Measurements from ENCODE around the gene G6PC3.
"Not testable (repeated sequence)": the region's sequence is repeated elsewhere in the genome, so short reads cannot be mapped to it uniquely, and the experiment has no call there.

The G6PC3 gene

DNA sequence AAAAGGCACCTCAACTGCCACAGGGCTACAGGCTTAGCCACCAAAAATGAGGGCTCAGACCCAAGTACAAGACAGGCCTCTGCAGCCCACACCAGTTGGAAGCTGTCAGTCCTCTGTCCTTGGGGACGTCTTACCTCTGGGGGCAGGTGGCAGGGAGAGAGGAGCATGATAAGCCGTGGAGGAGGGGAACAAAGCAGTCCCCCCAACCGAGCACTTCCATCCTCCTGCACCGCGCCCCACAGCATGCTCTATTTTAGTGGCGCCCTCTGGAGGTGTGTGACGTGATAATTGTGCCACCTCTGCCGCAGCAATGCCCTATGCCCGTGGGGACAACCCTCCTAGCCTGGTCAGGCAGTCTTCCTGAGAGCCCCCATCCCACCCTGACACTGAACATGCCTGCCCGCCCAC is 13.6 kb downstream of the G6PC3 start:
- peak; percentile 22 for DNase-seq

DNA sequence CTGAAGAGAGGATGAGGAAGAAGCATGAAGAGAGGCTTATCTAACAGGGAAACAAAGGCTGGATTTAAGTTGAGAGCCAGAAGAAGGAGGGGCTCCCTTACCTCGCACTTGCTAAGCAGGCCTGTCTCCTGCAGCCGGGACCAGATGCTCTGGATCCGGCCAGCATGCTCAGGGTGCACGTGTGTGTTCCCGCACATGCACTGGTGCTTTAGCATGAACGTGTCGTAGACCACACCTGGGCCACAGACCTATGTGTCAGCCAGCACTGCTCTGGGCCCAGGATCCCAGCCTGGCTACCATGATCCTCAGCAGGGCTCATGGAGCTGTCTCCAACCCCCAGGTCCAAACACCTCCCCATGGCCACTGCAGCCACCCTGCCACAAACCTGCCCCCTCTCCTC is 14.4 kb downstream of the G6PC3 start:
- no peak for DNase-seq

DNA sequence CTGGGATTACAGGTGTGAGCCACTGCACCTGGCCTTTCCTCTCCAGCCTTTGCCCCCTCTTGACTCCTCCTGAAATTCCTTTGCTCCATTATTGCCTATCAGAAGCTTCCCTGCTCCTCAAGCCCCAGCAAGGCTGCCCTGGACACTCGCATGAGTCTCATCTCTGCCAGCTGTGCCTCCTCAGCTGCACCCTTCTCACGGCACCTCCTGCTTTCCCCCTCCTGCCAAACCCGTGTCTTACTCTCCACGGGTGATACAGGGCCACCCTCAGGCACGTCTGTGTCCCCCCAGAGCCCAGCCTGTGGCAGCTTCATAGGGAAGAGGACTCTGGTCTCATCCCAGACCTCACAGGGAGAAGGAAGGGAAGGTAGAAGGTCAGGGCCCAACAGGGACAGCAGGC is 15.4 kb downstream of the G6PC3 start:
- no peak for DNase-seq

DNA sequence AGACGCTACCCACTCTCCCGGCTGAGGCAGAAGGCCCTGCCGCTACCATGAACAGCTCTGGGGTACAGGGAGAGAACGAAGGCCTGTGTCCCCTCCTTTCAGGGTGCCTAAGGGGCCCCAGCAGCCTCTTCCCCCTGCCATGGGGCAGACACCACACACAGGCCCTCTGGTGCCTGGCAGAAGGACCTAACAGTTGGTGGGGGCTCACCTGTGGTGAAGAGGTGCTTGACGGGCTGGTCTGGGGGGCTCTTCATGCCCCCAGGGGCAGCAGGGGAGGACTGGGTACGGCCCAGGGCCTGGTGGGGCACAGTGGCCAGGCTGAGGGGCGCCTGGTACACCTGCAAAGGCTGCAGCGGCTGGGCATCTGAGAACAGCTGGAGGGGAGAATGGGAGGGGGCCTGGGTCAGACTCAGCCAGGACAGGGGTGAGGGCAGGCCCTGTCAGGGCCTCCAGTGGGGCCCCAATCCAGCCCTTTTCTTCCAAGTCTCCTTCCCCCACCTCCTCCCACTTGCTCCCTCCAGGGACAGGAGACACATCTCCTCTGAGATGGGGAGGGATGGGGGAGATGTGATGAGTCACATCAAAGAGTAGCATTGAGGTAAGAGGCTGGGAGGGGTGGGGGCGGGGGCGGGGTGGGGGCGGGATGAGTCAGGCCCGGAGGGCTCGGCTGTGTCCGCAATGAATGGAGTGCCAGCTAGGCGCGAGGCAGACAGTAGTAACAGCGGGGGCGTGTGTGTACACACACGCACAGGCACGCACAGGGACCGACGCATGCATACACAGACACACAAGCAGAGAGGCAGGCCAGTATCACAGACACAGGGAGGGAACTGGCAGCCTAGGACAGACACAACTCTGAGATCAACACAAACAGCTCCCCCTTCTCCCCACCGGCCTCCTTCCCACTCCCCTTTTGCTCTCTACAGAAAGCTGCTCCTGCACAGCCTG is 16.1 kb downstream of the G6PC3 start:
- DNase-seq = no peak

DNA sequence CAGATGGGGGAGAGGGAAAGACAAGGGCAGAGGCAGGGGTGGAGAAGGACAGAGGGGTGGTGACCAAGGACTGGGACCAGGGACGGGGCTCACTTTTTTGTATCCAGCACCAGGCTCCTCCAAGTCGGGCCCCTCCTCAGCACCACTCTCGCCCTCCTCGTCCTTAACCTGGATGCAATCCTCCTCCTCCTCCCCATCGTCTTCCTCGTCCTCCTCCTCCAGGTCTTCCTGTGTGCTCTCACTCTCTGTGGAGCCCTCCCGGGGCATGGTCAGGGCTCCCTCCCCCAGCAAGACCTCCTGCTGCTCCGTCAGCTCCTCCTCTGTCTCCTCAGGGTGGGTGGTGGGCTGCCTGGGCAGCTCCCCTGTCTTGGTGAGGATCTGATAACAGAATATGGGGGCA is 16.8 kb downstream of the G6PC3 start:
- DNase-seq = no peak

DNA sequence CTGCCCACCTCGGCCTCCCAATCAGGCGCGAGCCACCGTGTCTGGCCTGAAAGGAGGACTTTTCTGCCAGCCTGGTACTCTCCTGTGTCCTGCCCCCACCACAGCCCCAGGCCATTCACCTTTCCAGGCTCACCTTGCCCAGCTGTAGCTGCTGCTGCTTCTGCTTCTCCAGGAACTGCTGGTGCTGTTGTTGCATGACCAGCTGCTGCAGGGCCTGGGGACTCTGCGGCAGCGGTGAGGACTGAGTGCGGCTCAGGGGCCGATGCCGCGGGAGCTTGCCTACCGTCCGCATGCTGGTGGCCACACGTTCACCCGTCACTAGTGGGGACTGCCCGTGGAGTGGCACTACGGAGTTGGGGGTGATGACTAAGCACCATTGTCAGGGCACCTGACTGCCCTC is 17.7 kb downstream of the G6PC3 start:
- no peak for DNase-seq

DNA sequence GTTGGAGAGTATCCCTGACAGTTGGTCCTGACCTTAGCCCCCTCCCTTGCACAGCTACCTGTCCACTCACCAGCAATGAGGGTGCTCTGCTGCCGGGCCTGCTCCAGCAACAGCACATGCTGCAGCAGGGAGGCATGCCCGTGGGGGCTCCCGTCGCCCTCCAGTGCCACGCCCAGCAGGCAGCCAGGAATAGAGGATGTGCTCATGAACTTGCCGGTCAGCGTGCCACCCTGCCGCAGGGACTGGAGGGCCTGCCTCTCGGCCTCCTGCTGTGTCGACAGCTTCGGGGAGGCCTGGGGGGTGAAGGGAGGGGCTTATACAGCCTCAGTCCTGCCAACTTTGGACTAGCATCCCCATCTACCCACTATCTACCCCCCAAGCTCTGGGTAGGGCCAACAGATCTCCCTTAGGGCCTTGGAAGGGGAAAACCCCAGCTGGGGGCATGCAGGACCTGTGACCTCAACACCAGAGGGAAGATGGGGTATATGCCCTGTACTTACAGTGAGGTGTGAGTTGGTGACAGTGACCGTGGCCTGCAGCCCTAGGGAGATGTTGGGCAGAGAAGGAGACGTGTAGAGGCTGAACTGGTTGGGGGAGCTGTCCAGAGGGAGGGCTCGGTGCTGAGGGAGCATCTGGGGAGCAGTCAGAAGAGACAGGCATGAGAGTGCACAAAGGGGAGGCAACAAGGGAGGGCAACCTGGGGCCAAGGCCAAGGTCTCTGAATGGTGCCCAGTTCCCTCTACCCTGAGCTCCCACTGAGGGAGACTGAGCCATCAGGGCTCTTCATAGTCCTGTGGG is 20.9 kb downstream of the G6PC3 start:
- DNase-seq = no peak

DNA sequence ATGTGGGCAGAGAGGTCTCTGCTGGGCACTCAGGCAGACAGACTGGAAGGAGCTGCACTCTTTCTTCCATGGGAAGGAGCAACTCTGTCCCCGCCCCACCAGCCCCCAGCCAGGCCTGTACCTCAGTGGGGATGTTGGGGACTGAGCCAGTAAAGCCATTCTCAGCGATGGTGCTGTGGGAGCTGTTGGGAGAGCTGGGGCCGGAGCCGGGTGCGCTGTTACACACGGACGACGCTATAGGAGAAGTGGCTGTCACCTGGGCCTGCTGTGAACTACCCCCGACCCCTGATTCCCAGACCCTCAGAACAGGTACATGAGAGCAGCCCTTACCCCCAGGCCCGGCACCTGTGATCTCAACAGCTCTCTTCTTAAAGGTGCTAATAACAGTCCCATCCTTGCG is 21.5 kb downstream of the G6PC3 start:
- DNase-seq = no peak

DNA sequence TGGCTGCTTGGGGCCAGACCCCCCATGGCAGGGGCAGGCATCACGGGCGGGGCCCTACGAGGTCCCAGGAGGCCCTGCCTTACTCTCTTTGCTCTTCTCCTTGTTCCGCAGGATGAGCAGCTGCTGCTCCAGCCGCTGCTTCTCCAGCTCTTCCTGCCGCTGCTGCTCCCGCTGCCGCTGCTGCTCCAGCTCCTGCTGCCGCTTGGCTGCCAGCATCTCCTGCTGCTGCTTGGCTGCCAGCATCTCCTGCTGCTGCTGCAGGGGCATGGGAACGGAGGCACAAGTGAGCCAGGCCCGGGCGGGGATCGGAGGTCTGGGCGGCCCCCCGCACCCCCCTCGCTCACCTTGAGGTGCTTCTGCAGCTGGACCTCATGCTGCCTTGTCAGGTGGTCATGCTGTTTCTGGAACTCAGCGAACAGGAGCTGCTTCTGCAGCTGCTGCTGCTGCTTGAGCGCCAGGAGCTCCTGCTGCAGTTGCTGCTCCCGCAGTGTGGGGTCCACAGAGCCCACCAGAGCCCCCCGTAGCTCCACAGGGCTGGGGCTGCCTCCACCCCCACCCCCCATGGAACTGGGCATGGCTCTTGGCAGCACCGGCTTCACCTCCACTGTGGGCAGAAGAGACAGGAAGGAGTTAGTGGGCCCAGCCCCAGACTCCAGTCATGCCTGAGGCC is 22.8 kb downstream of the G6PC3 start:
- DNase-seq = no peak

DNA sequence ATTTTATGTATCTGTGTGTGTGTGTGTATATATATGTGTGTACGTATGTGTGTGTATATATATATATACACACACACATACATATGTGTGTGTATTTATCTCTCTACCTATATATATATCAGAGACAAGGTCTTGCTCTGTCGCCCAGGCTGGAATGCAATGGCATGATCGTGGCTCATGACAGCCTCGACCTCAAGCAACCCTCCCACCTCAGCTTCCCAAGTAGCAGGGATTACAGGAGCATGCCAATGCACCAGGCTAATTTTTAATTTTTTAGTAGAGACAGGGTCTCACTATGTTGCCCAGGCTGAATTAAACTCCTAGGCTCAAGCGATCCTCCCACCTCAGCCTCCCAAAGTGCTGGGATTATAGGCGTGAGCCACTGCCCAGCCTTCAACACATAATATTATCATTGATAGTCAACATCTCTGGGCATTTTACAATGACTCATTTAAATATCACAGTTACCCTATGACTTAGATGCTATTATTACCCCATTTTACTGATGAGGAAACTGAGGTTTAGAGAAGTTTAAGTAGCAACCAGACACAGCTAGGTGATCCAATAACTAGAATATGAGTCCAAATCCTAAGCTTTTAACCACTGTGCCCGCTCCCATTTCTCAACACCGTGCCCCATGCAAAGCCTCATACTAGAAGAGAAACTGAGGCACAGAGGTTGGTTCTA is 24.3 kb downstream of the G6PC3 start:
- no peak for DNase-seq

DNA sequence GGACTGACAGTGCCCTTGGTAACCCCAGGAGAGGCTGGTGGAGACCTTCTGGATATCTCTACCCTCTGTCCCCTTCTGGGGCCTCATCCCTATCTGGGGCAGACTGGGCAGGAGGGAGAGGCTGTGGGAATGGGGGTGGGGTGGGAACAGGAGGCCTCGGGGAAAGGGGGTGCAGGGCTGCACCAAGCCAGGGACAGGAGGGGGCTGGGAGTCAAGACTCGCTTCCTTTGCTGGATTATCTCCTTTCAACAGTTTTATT is 24.8 kb downstream of the G6PC3 start:
- DNase-seq = no peak

DNA sequence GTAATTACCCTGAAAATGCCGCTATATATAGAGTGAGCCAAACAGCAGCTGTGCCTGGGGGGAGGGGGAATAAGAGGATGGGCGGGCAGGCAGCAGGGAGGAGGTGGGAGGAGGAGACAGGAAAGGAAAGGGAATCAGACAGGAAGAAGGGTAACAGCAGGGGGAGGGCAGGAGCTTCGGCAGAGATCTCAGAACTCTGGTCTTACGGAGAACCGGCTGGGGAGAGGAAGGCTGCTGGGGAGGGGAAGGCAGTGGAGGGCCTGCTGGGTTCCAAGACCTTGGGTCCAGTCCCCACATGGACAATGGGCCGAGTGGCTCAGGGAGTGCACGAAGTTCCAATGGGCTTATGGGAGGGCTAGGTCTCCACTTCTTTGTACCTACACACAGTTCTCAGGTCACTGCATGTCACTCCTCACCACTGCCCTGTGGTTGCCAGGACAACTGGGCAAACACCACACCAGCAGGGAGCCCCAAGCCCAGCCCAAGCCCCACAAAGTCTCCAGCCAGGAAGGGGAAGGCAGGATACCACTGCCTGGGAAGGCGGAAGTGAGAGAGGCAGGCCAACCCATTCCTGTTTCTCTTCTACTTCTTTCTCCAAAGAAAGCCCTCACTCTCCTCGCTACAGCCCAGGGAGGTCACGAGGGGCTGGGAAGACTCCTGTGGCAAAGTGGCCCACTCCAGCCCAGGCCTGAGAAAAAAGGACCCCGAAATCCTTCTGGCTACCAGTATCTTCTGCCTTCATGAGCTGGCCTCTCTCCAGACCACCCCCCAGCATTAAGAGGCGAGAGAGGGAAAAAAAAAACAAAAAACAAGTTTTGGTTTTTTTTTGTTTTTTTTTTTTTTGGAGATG is 25.3 kb downstream of the G6PC3 start:
- DNase-seq = peak; percentile 17

DNA sequence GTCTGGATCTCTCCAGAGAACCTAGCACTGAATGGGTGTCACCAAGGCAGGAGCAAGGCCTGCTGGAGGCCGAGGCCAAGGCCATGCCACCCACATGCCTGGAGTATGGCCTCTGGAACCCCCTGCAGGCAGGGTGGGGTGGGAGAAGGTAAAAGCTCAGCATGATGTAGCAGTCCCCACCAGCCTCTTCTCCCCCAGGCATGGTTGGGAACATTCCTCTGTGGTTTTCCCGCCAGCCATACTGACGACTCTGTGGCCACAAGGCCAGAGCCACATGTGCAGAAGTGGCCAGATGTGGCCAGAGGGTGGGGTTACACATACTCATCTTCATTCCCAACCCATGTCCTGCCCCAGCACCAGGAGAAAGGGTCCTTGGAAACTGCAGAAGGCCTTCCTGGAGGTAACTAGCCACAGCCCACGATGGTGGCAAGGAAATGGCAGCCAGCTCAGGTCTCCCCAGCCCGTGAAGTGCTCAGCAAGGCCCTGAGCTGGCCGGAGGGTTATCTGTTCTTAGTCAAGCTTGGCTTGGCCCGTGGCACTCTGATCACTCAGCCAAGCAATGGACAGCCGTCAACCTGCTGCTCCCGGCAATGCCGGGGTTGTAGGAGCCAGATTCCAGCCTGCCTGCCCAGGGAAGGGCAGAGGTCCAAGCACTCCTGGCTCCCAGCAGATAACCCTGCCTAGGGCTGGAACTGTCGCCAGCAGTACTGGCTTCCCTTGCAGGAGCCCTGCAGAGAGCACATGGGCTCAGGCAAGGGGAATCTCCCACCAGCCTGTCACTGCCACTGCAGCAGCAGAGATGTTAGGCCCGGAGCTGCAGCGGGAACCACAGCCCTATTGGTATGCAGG is 26.8 kb downstream of the G6PC3 start:
- DNase-seq = no peak

DNA sequence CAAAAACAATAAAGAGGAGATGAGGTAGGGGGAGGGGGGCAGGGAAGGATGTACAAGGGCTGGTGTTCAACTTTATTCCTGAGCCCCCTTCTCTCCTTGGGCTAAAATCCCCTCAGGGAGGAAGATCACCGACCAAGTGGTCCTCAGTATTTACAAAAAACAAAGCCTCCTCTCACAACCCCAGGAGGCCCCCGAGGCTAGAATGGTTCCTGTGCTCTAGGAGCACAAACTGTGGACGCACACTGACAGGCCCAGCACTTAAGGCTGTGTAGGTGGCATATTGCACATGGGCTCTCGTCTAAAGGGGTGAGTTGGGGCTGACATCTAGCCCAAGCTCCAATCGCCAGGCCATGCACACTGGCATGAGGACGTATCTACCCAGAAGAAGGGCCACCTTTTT is 31.3 kb downstream of the G6PC3 start:
- DNase-seq = not testable (repeated sequence)

DNA sequence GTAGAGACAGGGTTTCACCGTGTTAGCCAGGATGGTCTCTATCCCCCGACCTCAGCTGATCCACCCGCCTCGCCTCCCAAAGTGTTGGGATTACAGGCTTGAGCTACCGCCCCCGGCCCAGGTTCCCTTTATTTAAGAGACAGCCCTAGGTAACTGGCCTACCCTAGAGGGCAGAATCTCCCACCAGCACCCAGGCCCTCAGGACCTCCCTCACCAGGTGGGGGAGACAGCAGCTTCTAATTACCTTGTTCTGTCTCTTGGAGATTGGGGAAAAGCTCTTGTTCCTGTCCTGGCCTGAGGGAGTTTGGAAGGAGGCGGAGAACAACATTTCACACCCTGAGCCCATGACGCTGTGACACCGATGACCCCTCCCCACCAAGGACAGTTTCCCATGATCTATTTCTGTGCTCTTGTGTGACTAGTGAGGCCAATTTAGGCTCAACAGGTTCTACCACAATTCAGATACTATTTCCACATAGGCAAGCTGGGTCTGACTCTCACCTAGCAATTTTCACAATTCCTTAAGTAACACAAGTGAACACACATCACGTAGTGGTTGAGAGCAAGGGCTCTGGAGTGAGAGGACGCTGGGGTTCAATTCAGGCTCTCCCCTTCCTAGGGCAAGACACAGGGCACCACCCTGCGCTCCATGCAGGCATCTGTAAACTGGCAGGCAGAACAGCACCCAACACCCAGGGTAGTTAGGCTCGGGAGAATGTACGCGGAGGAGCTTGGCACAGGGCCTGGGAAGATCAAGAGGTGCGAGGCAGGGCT is 32.5 kb downstream of the G6PC3 start:
- no peak for DNase-seq

DNA sequence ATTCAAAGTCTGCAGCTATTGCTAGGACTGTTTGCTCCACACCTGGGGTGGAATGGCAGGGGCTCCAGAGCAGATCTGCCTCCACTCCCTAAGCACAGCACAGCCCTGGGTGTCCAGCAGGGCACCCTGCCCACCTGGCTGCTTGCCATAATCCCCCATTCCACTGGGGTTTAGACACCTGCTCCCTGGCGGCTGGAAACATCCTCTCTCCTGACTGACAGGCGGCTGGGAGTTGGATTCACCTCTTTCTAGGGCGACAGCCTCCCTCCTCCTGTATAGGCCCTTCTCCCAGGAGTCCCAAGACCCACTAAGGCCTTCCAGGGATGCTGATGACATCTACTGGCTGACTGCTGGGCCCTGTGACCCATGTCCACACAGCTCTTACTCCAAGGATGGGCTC is 34.9 kb downstream of the G6PC3 start:
- no peak for DNase-seq

DNA sequence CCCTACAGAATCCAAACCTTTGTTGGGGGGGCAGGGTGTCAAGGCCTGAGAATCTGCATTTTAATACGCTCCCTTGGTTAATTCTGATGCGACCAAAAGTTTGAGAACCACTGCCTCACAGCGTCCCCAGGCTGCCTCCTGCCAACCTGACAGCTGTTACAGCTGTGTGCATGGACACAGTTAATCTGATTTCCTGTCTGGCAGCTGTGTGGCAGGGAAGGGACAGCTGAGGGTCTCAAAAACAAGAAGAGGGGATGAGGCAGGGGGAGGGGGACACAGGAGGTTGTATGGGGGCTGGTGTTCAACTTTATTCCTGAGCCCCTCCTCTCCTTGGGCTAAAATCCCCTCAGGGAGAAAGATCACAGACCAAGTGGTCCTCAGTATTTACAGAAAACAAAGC is 35.4 kb downstream of the G6PC3 start:
- DNase-seq = no peak

DNA sequence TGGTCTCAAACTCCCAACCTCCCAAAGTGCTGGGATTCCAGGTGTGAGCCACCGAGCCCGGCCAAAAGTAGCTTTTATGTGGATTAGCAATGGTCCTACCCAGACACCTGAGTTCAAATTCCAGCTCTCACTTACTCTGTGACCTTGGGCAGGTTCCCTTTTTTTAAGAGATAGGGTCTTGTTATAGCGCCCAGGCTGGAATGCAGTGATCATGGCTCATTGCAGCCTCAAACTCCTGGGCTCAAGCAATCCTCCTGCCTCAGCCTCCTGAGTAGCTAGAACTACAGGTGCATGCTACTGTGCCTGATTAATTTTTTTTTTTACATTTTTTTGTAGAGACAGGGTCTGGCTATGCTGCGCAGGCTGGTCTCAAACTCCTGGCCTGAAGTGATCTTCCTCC is 36.3 kb downstream of the G6PC3 start:
- no peak for DNase-seq

DNA sequence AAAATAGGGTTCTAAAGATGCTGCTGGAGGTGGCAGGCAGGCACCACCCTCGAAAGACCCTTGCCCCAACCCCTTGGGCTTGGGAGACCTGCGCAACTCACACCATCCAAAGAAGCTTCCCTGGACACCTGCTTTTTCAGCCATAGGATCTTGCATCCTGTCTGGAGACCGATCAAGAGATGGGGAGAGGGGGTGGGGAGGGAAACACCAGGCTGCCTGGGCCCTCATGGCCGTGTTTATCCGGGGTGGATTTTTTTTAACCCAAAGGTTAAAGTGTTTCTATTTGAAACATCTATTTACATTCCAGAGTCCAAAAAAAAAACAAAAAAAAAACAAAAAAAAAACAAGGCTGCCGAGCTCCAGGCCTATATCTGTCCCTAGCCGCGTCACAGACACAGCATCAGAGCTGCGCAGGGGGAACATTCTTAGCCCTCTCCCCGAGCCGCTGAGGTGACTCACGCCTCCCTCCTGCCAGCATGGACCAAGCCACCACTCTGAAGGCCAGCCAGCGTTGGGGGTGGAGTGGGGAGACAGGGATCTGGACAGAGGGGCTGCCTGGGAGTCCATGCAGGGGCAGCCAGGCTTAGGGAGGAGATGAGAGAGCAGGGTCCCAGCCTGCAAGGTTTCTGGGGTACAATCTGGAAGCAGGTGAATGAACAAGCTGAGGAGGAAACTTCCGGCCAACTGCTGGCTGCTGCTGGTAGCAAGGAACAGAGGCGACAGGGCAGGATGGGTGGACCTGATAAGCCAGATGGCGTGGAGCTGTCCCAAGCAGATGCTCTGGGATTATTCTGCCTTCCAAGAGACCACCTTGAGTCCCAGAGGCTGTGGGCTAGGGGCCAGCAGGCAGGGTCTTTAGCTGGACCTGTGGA is 38.1 kb downstream of the G6PC3 start:
- DNase-seq = no peak

DNA sequence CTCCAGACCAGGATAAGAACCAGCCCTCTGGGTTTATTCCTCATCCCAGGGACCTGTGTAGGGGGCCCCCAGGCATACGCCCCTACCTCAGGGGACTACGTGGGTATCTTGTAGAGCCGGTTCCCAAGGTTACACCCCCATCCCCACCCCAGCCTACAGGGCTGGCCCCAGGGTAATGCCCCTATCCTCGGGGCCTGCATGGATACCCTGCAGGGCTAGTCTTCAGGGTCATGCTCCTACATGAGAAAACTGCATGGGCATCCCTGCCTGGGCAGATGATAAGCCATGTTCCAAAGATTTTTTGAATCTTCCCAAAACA is 38.7 kb downstream of the G6PC3 start:
- no peak for DNase-seq
